Adrenal gland (tissue), 12 donors: ENCODE results near the gene COG6. TPM values are rescaled to one million over a fixed set of nuclear protein-coding genes. Genes with fewer than 3 reads are reported as not detected.

Experiments used
- DNase-seq, 7 donors: peaks; one replicate each; pipeline ENCODE4 v3.0.0-alpha.2; 2019 to 2020
- H3K27ac ChIP-seq, 5 donors: fragments of 200-600 bp; sonication (generic) in 4 of 5; 1 replicate in 3 of 5; 2 replicates in 2 of 5; pipeline versions ENCODE4 v1.5.1 to v1.8.0; 2016 to 2020; ENCODE audit warnings: mild to moderate bottlenecking in 1 of 5
- H3K27me3 ChIP-seq: fragments of 200-600 bp; 2 replicates; pipeline ENCODE4 v1.8.0; 2021
- H3K36me3 ChIP-seq, 2 donors: fragments of 200-600 bp; replicated peaks in 1 of 2; 1 replicate in 1 of 2; 2 replicates in 1 of 2; pipeline versions ENCODE4 v1.5.1 to v1.8.0; 2018 to 2022
- H3K4me1 ChIP-seq, 2 donors: fragments of 200-600 bp; replicated peaks in 1 of 2; 1 replicate in 1 of 2; 2 replicates in 1 of 2; pipeline versions ENCODE4 v1.5.1 to v1.8.0; 2018 to 2021
- H3K4me3 ChIP-seq, 4 donors: fragments of 200-600 bp; sonication (generic) in 3 of 4; one replicate each; pipeline ENCODE4 v1.5.1; 2016 to 2018
- H3K9me3 ChIP-seq, 3 donors: fragments of 200-600 bp; sonication (generic) in 1 of 3; replicated peaks in 1 of 3; 1 replicate in 2 of 3; 2 replicates in 1 of 3; pipeline versions ENCODE4 v1.5.1 to v1.8.0; 2016 to 2021
- POLR2A ChIP-seq, 2 donors: fragments of 450-650 bp; IDR thresholded peaks; one replicate each; pipeline ENCODE4 v1.6.1; 2017; ENCODE audit warnings: antibody characterized with exemption in 2 of 2, mild to moderate bottlenecking in 2 of 2, moderate library complexity in 1 of 2
- WGBS, 4 donors: extraction: QIAGEN DNeasy Blood & Tissue Kit in 2 of 4; methylation state at CpG; one replicate each; pipeline versions ENCODE4 v1.1.5 to v1.1.7; 2013 to 2017; 5-methylcytosine and 5-hydroxymethylcytosine counted together
- intact Hi-C, 2 donors: fragments of 100-400 bp; cut with DNase I; formaldehyde crosslinking; loops; one replicate each; pipeline versions ENCODE4 v1.14.1 to v1.15.0; 2022 to 2023
- microRNA-seq, 3 donors: library from miRNA; unstranded; fragments of <30 nt; microRNA quantifications; one replicate each; pipeline ENCODE4, GENCODE V29; 2017 to 2020
- polyA plus RNA-seq, 3 donors: library from polyadenylated mRNA; stranded (reverse); fragments of 200-250 nt in 2 of 3; fragments of 350-450 nt in 1 of 3; fragmentation: Illumina TruSeq in 1 of 3; extraction: RNeasy Lipid Tissue Mini Kit (QIAGEN cat#74804) in 1 of 3; gene quantifications; one replicate each; pipeline ENCODE4 v1.2.3, GENCODE V29; 2013 to 2014
- small RNA-seq, 2 donors: library from RNA; depleted of rRNA; stranded (forward); fragments of <200 nt; gene quantifications; one replicate each; pipeline ENCODE3, GENCODE V24; 2016
- total RNA-seq, 9 donors: library from RNA; depleted of rRNA in 4 of 9; stranded (reverse); fragments of >200 nt in 4 of 9; fragments of 120-200 nt in 1 of 9; fragmentation: NEBNext Ultra II Directional in 1 of 9; extraction: Animal tissue kit (Norgen Biotek cat#: 25700) in 1 of 9; gene quantifications; one replicate each; pipeline versions ENCODE4 v1.1.0 to v1.2.4, GENCODE V29; 2013 to 2023
- TF ChIP-seq, protein P1 (sequence below), 6 experiments: fragments of 450-650 bp in 4 of 6; fragments of 200-600 bp in 2 of 6; sonication (generic) in 1 of 6; IDR thresholded peaks; 1 replicate in 5 of 6; 2 replicates in 1 of 6; pipeline versions ENCODE4 v1.5.1 to v1.8.0; 2016 to 2021; ENCODE audit warnings: antibody characterized with exemption in 6 of 6, mild to moderate bottlenecking in 2 of 6, moderate library complexity in 1 of 6
- donor health status: healthy with polysubstance abuse.
- donor health status: Bipolar disorder and iron deficiency.
- donor health status: DM: yes; HTN: yes; CAD: no.
- donor health status: DM: no; HTN: no; CAD: no.
- donor health status: DM: no; HTN: no; CAD: no.
- donor health status: DM: yes; HTN: yes; CAD: no.

Gene COG6
- total and polyA plus RNA-seq, 12 donors: 7.2 to 53.5 (median 31.5) TPM

- no peak overlapping the region for H3K4me3 ChIP-seq
- TF ChIP-seq POLR2A (IDR thresholded peaks at IDR 0.05): no peak
- TF ChIP-seq, protein P1, sequence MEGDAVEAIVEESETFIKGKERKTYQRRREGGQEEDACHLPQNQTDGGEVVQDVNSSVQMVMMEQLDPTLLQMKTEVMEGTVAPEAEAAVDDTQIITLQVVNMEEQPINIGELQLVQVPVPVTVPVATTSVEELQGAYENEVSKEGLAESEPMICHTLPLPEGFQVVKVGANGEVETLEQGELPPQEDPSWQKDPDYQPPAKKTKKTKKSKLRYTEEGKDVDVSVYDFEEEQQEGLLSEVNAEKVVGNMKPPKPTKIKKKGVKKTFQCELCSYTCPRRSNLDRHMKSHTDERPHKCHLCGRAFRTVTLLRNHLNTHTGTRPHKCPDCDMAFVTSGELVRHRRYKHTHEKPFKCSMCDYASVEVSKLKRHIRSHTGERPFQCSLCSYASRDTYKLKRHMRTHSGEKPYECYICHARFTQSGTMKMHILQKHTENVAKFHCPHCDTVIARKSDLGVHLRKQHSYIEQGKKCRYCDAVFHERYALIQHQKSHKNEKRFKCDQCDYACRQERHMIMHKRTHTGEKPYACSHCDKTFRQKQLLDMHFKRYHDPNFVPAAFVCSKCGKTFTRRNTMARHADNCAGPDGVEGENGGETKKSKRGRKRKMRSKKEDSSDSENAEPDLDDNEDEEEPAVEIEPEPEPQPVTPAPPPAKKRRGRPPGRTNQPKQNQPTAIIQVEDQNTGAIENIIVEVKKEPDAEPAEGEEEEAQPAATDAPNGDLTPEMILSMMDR (IDR thresholded peaks at IDR 0.05): no peak
- H3K27ac ChIP-seq: no peak overlapping the region
- no peak for DNase-seq
- H3K9me3 ChIP-seq: peaks cover 0 to 4% (median 0%) of the 10 kb centered on the region in 3 donors
- no peaks in the 10 kb centered on the region for H3K27me3 ChIP-seq
- no peaks in the 10 kb centered on the region for H3K4me1 ChIP-seq
- intact Hi-C loops: no loop called here
- H3K36me3 ChIP-seq: no peaks in the 10 kb centered on the region
- 64 to 75% (median 70%) methylated on average over 5 of the region's 5 CpGs for WGBS, 4 donors
Measured at GRCh38 chr13:39788102-39788501, 132.6 kb downstream of the COG6 start.

- peaks cover 0 to 4% (median 0%) of the 10 kb centered on the region in 3 donors for H3K9me3 ChIP-seq
- intact Hi-C loops: no loop called here
Measured at GRCh38 chr13:39789451-39789850, 134.0 kb downstream of the COG6 start.

More at GRCh38 chr13:39789451-39789850, 134.0 kb downstream of the COG6 start:
- no peak for DNase-seq
- Histone ChIP-seq H3K4me3 (no peak overlapping the region), H3K36me3 (no peaks in the 10 kb centered on the region), H3K4me1 (no peaks in the 10 kb centered on the region), H3K27ac (no peak overlapping the region), H3K27me3 (no peaks in the 10 kb centered on the region)
- 89 to 96% (median 92%) methylated on average over 5 of the region's 5 CpGs for WGBS, 4 donors
- TF ChIP-seq, protein P1 (IDR thresholded peaks at IDR 0.05): no peak
- TF ChIP-seq POLR2A (IDR thresholded peaks at IDR 0.05): no peak

Small RNA genes lying within 50 kb of the gene (microRNA-seq; reads per million reads assigned to microRNA genes)
- gene MIR4305: 0 reads per million in 3 donors

Small RNA genes lying within 50 kb of the gene (small RNA-seq; reads per million reads assigned to genes)
- gene MIR4305: 0 reads per million in 2 donors
- 0.08 to 0.24 reads per million in 2 donors for gene RNY4P14

Other genes starting within 250 kb of the COG6 start
- gene LHFPL6, start 52.5 kb upstream of the COG6 start, total RNA-seq: 100 to 1,000 TPM in 1 of 9 donors, 10 to 100 TPM in 8; 28.9 to 113 (median 49.6) TPM
- 10 to 100 TPM; 28.9 to 51.2 (median 41.4) TPM for gene LHFPL6, start 52.5 kb upstream of the COG6 start, polyA plus RNA-seq